ENCODE data around the gene TCHHL1.
A peak's percentile ranks its signal among the peaks of the same experiment; 100 is the strongest.

The TCHHL1 gene

GRCh38 chr1:152036267-152037216, 52.3 kb downstream of the TCHHL1 start, which contains the start of gene S100A11:
Gene S100A11, minus strand, starts transcription at chr1:152037004. Its CDS starts 89 bp downstream, at chr1:152036915.
- peak; percentile 75 for DNase-seq

- peak; percentile 37 for DNase-seq
Measured at GRCh38 chr1:152035539-152036266, 53.2 kb downstream of the TCHHL1 start.

- peak; percentile 91 for DNase-seq
Measured at GRCh38 chr1:152034654-152035538, 54.0 kb downstream of the TCHHL1 start.

DNA sequence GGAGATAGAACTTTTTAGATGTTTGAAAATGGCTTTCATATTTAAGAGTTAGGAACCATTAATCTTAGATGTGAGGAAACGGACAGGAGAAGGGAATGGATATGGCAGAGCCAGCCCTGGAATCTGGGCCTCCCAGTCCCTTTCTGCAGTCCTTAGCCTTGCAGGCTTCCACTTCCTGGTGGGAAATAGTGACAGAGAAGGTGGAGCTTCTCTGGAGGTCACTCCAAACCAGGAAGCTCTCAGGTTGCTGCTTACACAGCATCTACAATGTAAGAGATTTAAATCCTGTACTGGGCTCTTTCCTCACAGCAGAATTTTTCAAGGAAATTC, 54.6 kb downstream of the TCHHL1 start:
- no peak for DNase-seq

Measured in GF-D8 (cell line).